OCI-LY7 (cell line): ENCODE measurements around the gene SMIM45.

Experiments
- BruUV-seq: library from RNA; stranded (reverse); fragments of 400-500 nt; replicated peaks from 2 replicates; lab custom pipeline; 2021; lab: Mats Ljungman, UMichigan
- CTCF ChIA-PET: fragments of 300-600 bp; sonication (Branson Sonifier 250); formaldehyde crosslinking; loops from one replicate; lab custom pipeline; 2022; ENCODE audit warnings: antibody characterized with exemption; ENCODE audit not compliant: unreplicated experiment; lab: Charles Lee
- POLR2A ChIA-PET: fragments of 300-600 bp; sonication (Branson Sonifier 250); formaldehyde crosslinking; loops from one replicate; lab custom pipeline; 2022; ENCODE audit warnings: antibody characterized with exemption; lab: Charles Lee
- DNase-seq: peaks from one replicate; pipeline ENCODE4 v3.0.0-alpha.2; 2015; ENCODE audit warnings: low spot score
- H2AFZ ChIP-seq: fragments of 200-600 bp; sonication (generic), shearing (Covaris generic); 2 replicates; pipeline ENCODE4 v1.6.1; 2014; ENCODE audit warnings: mild to moderate bottlenecking, antibody characterized with exemption, low read length, moderate library complexity
- H3K27ac ChIP-seq: fragments of 200-600 bp; sonication (generic); 2 replicates; pipeline ENCODE4 v1.5.1; 2014; ENCODE audit warnings: mixed run types, low read depth, mild to moderate bottlenecking, moderate library complexity, low read length, inconsistent platforms; ENCODE audit not compliant: poor library complexity, severe bottlenecking
- H3K36me3 ChIP-seq: fragments of 200-600 bp; sonication (generic); 2 replicates; pipeline ENCODE4 v1.6.1; 2014; ENCODE audit warnings: mild to moderate bottlenecking, antibody characterized with exemption, low read length, moderate library complexity, mixed read lengths; ENCODE audit not compliant: insufficient read depth
- H3K4me1 ChIP-seq: fragments of 200-600 bp; sonication (generic); 2 replicates; pipeline ENCODE4 v1.5.1; 2014; ENCODE audit warnings: mild to moderate bottlenecking, low read length; ENCODE audit not compliant: insufficient read depth, poor library complexity, severe bottlenecking
- H3K4me2 ChIP-seq: fragments of 200-600 bp; sonication (generic); 2 replicates; pipeline ENCODE4 v1.6.1; 2014; ENCODE audit warnings: mild to moderate bottlenecking, low read length
- H3K4me3 ChIP-seq: fragments of 200-600 bp; sonication (generic); 2 replicates; pipeline ENCODE4 v1.5.1; 2014; ENCODE audit warnings: mild to moderate bottlenecking, low read depth, low read length; ENCODE audit not compliant: poor library complexity, severe bottlenecking
- H3K79me2 ChIP-seq: fragments of 200-600 bp; sonication (generic); 2 replicates; pipeline ENCODE4 v1.6.1; 2016; ENCODE audit warnings: low read depth, mild to moderate bottlenecking, low read length, moderate library complexity, mixed read lengths; ENCODE audit not compliant: insufficient read depth
- H3K9me2 ChIP-seq: fragments of 200-600 bp; sonication (generic); 2 replicates; pipeline ENCODE4 v1.6.1; 2016; ENCODE audit warnings: mild to moderate bottlenecking, low read length, mixed read lengths; ENCODE audit not compliant: insufficient read depth
- H3K9me3 ChIP-seq: fragments of 200-600 bp; sonication (generic); 2 replicates; pipeline ENCODE4 v1.6.1; 2014; ENCODE audit warnings: mild to moderate bottlenecking, mixed run types, low read length, mixed read lengths
- H4K20me1 ChIP-seq: fragments of 200-600 bp; sonication (generic); 2 replicates; pipeline ENCODE4 v1.6.1; 2014; ENCODE audit warnings: mild to moderate bottlenecking, antibody characterized with exemption, low read length, moderate library complexity, mixed read lengths; ENCODE audit not compliant: insufficient read depth
- CTCF ChIP-seq: fragments of 200-600 bp; sonication (generic); conservative IDR thresholded peaks from 2 replicates; pipeline ENCODE4 v1.5.1; 2014; ENCODE audit warnings: mild to moderate bottlenecking, antibody characterized with exemption, low read length, moderate library complexity, mixed read lengths
- EZH2phosphoT487 ChIP-seq: fragments of 200-600 bp; sonication (generic); IDR thresholded peaks from 2 replicates; pipeline ENCODE4 v1.6.1; 2018; ENCODE audit warnings: low read depth, borderline replicate concordance, mild to moderate bottlenecking, mixed run types, antibody characterized with exemption, low read length, moderate library complexity, mixed read lengths
- intact Hi-C: fragments of 100-400 bp; cut with micrococcal nuclease; formaldehyde crosslinking; loops from one replicate; pipeline ENCODE4 v1.10.0; 2022; ENCODE audit not compliant: unreplicated experiment

The SMIM45 gene

DNA sequence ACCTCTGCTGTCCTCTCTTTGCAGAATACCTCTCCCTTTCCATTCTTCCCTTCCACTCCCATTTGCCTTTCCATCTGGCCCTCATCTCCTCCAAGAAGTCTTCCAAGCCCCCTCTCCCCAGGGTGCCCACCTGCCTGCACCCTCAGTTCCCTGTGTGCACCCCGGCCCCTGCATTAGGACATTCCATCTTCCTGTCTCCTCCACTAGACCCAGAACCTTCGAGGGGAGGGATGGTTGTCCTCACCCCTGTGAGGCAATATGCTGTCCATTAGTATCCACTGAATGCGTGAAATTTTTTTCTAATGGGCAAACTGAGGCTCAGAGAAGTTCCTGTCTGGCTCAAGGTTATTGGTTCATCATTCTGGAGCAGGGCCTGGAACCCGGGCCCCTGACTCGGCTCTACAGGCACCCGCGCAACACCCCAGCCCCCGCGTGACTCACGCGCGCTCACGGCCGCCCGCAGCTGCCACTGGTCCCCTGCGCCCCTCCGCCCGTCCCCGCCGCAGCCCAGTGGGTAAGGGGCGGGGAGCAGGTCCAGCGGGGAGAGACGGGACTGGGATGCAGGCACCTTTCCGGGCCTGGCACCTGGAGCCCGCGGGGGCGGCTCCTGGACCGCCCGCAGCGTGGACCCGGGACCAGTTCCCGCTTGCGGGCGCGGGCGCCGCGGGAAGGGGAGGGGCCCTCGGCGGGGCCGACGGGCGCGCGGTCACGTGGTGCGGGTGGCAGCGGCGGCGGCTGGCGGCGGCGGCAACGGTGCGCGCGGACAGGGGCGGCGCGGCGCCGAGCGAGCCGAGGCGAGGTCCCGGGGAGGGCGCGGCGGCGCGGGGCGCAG, 24.3 kb downstream of the SMIM45 start:
- POLR2A ChIA-PET = no interaction called here
- BruUV-seq = no TSS peak

DNA sequence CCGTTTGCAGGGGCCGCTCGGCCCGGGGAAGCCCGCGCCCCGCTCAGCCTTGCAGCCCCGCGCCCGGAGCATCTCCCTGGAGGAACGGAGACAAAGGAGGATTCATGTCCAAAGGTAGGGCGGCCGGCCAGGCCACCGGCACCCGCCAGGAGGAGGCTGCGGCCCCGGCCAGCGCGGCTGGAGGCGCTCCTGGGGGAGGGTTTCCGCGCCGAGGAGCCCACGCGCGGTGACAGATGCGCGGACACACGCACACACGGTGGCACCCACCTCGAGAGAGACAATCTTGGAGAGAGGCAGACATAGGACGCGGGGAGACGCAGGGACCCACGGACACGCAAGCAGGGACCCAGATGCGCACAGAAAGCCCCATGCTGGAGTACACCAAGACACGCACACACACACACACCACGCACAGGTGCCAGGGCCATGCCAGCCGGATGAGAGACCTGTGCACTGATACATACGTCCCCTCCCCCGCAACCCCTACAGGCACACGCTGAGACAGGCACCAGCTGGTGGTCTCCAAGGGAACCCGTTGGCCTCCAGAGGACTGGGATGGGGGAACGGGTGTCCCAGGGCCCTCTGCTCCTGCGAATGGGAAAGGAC, 25.1 kb downstream of the SMIM45 start:
- Histone ChIP-seq H3K4me1 (no peaks in the 10 kb centered on the region), H3K9me2 (no peaks in the 10 kb centered on the region), H3K9me3 (no peaks in the 10 kb centered on the region), H3K27ac (no peak overlapping the region), H3K4me3 (no peak overlapping the region), H2AFZ (no peak overlapping the region), H3K79me2 (no peaks in the 10 kb centered on the region), H3K4me2 (no peak overlapping the region), H4K20me1 (no peaks in the 10 kb centered on the region), H3K36me3 (no peaks in the 10 kb centered on the region)
- no peak for DNase-seq
- intact Hi-C loops = loop anchor here (10.0 kb wide), 1 partner anchor 78 kb away; no protein-coding TSS in a partner anchor
- no peak for TF ChIP-seq EZH2phosphoT487
- no peak for TF ChIP-seq CTCF
- ChIA-PET CTCF (no interaction called here), POLR2A (no interaction called here)
- no TSS peak for BruUV-seq

More for the DNA sequence above, 24.3 kb downstream of the SMIM45 start:
- Histone ChIP-seq H3K9me3 (no peaks in the 10 kb centered on the region), H3K9me2 (no peaks in the 10 kb centered on the region), H3K4me1 (no peaks in the 10 kb centered on the region), H3K27ac (no peak overlapping the region), H3K4me2 (no peak overlapping the region), H3K79me2 (no peaks in the 10 kb centered on the region), H4K20me1 (no peaks in the 10 kb centered on the region), H3K36me3 (no peaks in the 10 kb centered on the region), H3K4me3 (no peak overlapping the region), H2AFZ (no peak overlapping the region)
- TF ChIP-seq CTCF (no peak), EZH2phosphoT487 (no peak)
- no peak for DNase-seq
- CTCF ChIA-PET = no interaction called here
- intact Hi-C loops = loop anchor here (10.0 kb wide), 1 partner anchor 79 kb away; no protein-coding TSS in a partner anchor

GRCh38 chr22:41978732-41979131, 26.8 kb downstream of the SMIM45 start:
- intact Hi-C loops = loop anchor here (10.0 kb wide), 1 partner anchor 76 kb away; no protein-coding TSS in a partner anchor
- no peak overlapping the region for H3K4me2 ChIP-seq
- no peaks in the 10 kb centered on the region for H3K4me1 ChIP-seq
- no peak overlapping the region for H3K4me3 ChIP-seq
- no peak overlapping the region for H2AFZ ChIP-seq
- H3K27ac ChIP-seq = no peak overlapping the region
- CTCF ChIA-PET = no interaction called here
- H4K20me1 ChIP-seq = no peaks in the 10 kb centered on the region
- H3K79me2 ChIP-seq = no peaks in the 10 kb centered on the region
- BruUV-seq = no TSS peak
- no peaks in the 10 kb centered on the region for H3K9me2 ChIP-seq
- TF ChIP-seq EZH2phosphoT487 (no peak), CTCF (no peak)
- H3K9me3 ChIP-seq = no peaks in the 10 kb centered on the region
- no peaks in the 10 kb centered on the region for H3K36me3 ChIP-seq
- no peak for DNase-seq
- POLR2A ChIA-PET = no interaction called here
